Neural cell (in vitro differentiated cells): ENCODE results near the gene TRABD2B. TPM values are rescaled to one million over a fixed set of nuclear protein-coding genes. Genes with fewer than 3 reads are reported as not detected.

Experiments
- H2AFZ ChIP-seq: fragments of 200-600, 300-800 bp; sonication (generic), shearing (Covaris generic); 2 replicates; pipeline ENCODE4 v1.6.0; 2014; ENCODE audit warnings: low read depth, mild to moderate bottlenecking, antibody characterized with exemption, low read length, moderate library complexity
- H3F3A ChIP-seq: fragments of 200-600 bp; shearing (Covaris generic); 2 replicates; pipeline ENCODE4 v1.6.1; 2016; ENCODE audit warnings: mild to moderate bottlenecking, moderate library complexity, mixed read lengths, antibody characterized with exemption, low read length; ENCODE audit not compliant: insufficient read depth, poor library complexity, severe bottlenecking
- H3K27ac ChIP-seq: fragments of 200-600, 300-800 bp; sonication (generic), shearing (Covaris generic); 2 replicates; pipeline ENCODE4 v1.5.1; 2014; ENCODE audit warnings: mild to moderate bottlenecking, low read length, moderate library complexity
- H3K27me3 ChIP-seq: fragments of 300-800, 200-600 bp; sonication (generic), shearing (Covaris generic); 2 replicates; pipeline ENCODE4 v1.6.0; 2014; ENCODE audit warnings: mild to moderate bottlenecking, low read depth, low read length, moderate library complexity; ENCODE audit not compliant: insufficient read depth
- H3K36me3 ChIP-seq: fragments of 300-800, 200-600 bp; sonication (generic), shearing (Covaris generic); 2 replicates; pipeline ENCODE4 v1.5.1; 2014; ENCODE audit warnings: mild to moderate bottlenecking, antibody characterized with exemption, low read length, moderate library complexity; ENCODE audit not compliant: insufficient read depth
- H3K4me2 ChIP-seq: fragments of 300-800, 200-600 bp; sonication (generic), shearing (Covaris generic); 2 replicates; pipeline ENCODE4 v1.6.0; 2014; ENCODE audit warnings: mild to moderate bottlenecking, low read length
- H3K4me3 ChIP-seq: fragments of 300-800, 200-600 bp; sonication (generic), shearing (Covaris generic); 2 replicates; pipeline ENCODE4 v1.5.1; 2014; ENCODE audit warnings: mild to moderate bottlenecking, low read length, moderate library complexity
- H3K79me2 ChIP-seq: fragments of 200-600 bp; shearing (Covaris generic); replicated peaks from 2 replicates; pipeline ENCODE4 v1.6.0; 2014; ENCODE audit warnings: mild to moderate bottlenecking, low read length, moderate library complexity; ENCODE audit not compliant: insufficient read depth
- H3K9ac ChIP-seq: fragments of 300-800, 200-600 bp; sonication (generic), shearing (Covaris generic); 2 replicates; pipeline ENCODE4 v1.6.1; 2016; ENCODE audit warnings: mild to moderate bottlenecking, low read length, mixed read lengths
- H3K9me2 ChIP-seq: fragments of 200-600 bp; shearing (Covaris generic); 2 replicates; pipeline ENCODE4 v1.6.1; 2016; ENCODE audit warnings: mild to moderate bottlenecking, low read length, mixed read lengths; ENCODE audit not compliant: insufficient read depth
- H3K9me3 ChIP-seq: fragments of 200-600, 300-800 bp; sonication (generic), shearing (Covaris generic); 2 replicates; pipeline ENCODE4 v1.6.1; 2016; ENCODE audit warnings: mild to moderate bottlenecking, mixed run types, low read length, moderate library complexity, mixed read lengths
- H4K20me1 ChIP-seq: fragments of 200-600 bp; shearing (Covaris generic); 2 replicates; pipeline ENCODE4 v1.6.1; 2016; ENCODE audit warnings: mild to moderate bottlenecking, mixed run types; ENCODE audit not compliant: insufficient read depth
- EP300 ChIP-seq: fragments of 450-650 bp; conservative IDR thresholded peaks from 2 replicates; pipeline ENCODE4 v1.6.1; 2014; ENCODE audit warnings: antibody characterized with exemption, mild to moderate bottlenecking, moderate library complexity; ENCODE audit not compliant: poor library complexity, severe bottlenecking
- EZH2 ChIP-seq: fragments of 200-600, 300-800 bp; shearing (Covaris generic), sonication (generic); IDR thresholded peaks from 2 replicates; pipeline ENCODE4 v1.6.1; 2014; ENCODE audit warnings: antibody characterized with exemption, low read length, borderline replicate concordance, mild to moderate bottlenecking; ENCODE audit not compliant: insufficient read depth, poor library complexity, severe bottlenecking
- MXI1 ChIP-seq: fragments of 450-650 bp; conservative IDR thresholded peaks from 2 replicates; pipeline ENCODE4 v1.6.1; 2014; ENCODE audit warnings: antibody characterized with exemption, mild to moderate bottlenecking; ENCODE audit not compliant: poor library complexity, severe bottlenecking
- POLR2AphosphoS5 ChIP-seq: IDR thresholded peaks from 2 replicates; pipeline ENCODE4 v1.6.1; 2012
- RAD21 ChIP-seq: fragments of 450-650 bp; conservative IDR thresholded peaks from 2 replicates; pipeline ENCODE4 v1.6.1; 2014; ENCODE audit warnings: antibody characterized with exemption, mild to moderate bottlenecking, moderate library complexity
- SMC3 ChIP-seq: fragments of 450-650 bp; conservative IDR thresholded peaks from 2 replicates; pipeline ENCODE4 v1.6.1; 2014; ENCODE audit warnings: antibody characterized with exemption, mild to moderate bottlenecking, moderate library complexity; ENCODE audit not compliant: poor library complexity
- TAF1 ChIP-seq: IDR thresholded peaks from 2 replicates; pipeline ENCODE4 v1.6.1; 2012; ENCODE audit warnings: low read depth
- polyA plus RNA-seq: library from polyadenylated mRNA; depleted of rRNA; stranded (reverse); fragments of >200 nt; gene quantifications from 2 replicates; pipeline ENCODE4 v1.2.3, GENCODE V29; 2014
- TF ChIP-seq, protein P1 (sequence below): IDR thresholded peaks from 2 replicates; pipeline ENCODE4 v1.6.1; 2012; ENCODE audit warnings: borderline replicate concordance
- TF ChIP-seq, protein P2 (sequence below): fragments of 450-650 bp; IDR thresholded peaks from 2 replicates; pipeline ENCODE4 v1.5.1; 2014; ENCODE audit warnings: antibody characterized with exemption, mild to moderate bottlenecking, moderate library complexity; ENCODE audit not compliant: poor library complexity, severe bottlenecking

TRABD2B gene
- polyA plus RNA-seq, 1 donor from 2014 or later = 0.02 TPM

DNA sequence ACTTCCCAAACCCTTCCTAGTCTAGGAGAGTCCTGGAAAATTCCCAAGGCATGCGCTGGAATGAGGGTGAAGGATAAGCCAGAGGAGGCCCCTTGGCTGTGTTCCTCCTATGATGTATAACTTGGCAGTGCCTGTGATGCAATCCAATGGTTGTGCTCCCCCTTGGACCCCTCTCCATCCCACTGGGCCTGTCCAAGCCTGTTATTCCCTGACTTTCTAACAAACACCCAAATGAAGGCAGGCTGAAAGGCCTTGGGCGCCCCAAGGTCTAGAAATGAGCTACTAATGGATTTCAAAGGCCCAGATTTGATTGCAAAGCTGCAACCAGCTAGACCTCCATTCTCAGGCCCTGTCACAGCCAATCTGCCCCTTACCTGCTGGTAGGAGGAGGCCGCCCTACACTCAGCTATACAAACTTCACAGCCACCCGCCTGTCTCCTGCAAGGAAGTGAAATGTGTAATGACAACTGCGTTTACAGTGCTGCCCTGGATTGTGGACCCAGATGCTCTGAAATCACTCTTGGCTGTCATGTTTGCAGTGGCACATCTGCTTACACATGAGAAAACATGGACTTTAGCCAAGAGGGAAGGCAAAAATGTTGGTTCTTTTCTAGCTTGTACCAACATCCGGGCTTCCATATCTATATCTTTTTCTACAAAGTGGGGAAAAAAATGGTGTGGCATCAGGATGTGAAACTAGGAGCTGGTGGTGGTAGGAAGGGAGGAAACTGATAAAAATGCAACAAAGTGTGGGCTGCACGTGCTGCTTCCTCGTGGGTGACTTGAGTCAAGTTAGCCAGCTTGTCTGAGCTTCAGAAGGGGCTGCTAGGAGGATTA lies 130.4 kb downstream of the TRABD2B start:
- H3K27ac ChIP-seq = no peak overlapping the region
- H4K20me1 ChIP-seq = no peaks in the 10 kb centered on the region
- H3K9me3 ChIP-seq = no peaks in the 10 kb centered on the region
- no peak overlapping the region for H3K4me2 ChIP-seq
- no peaks in the 10 kb centered on the region for H3K27me3 ChIP-seq
- no peaks in the 10 kb centered on the region for H3K36me3 ChIP-seq
- TF ChIP-seq SMC3 (no peak), RAD21 (no peak), EP300 (no peak), TAF1 (no peak), POLR2AphosphoS5 (no peak), EZH2 (no peak), MXI1 (no peak)
- TF ChIP-seq, protein P1, sequence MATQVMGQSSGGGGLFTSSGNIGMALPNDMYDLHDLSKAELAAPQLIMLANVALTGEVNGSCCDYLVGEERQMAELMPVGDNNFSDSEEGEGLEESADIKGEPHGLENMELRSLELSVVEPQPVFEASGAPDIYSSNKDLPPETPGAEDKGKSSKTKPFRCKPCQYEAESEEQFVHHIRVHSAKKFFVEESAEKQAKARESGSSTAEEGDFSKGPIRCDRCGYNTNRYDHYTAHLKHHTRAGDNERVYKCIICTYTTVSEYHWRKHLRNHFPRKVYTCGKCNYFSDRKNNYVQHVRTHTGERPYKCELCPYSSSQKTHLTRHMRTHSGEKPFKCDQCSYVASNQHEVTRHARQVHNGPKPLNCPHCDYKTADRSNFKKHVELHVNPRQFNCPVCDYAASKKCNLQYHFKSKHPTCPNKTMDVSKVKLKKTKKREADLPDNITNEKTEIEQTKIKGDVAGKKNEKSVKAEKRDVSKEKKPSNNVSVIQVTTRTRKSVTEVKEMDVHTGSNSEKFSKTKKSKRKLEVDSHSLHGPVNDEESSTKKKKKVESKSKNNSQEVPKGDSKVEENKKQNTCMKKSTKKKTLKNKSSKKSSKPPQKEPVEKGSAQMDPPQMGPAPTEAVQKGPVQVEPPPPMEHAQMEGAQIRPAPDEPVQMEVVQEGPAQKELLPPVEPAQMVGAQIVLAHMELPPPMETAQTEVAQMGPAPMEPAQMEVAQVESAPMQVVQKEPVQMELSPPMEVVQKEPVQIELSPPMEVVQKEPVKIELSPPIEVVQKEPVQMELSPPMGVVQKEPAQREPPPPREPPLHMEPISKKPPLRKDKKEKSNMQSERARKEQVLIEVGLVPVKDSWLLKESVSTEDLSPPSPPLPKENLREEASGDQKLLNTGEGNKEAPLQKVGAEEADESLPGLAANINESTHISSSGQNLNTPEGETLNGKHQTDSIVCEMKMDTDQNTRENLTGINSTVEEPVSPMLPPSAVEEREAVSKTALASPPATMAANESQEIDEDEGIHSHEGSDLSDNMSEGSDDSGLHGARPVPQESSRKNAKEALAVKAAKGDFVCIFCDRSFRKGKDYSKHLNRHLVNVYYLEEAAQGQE = no peak
- TF ChIP-seq, protein P2, sequence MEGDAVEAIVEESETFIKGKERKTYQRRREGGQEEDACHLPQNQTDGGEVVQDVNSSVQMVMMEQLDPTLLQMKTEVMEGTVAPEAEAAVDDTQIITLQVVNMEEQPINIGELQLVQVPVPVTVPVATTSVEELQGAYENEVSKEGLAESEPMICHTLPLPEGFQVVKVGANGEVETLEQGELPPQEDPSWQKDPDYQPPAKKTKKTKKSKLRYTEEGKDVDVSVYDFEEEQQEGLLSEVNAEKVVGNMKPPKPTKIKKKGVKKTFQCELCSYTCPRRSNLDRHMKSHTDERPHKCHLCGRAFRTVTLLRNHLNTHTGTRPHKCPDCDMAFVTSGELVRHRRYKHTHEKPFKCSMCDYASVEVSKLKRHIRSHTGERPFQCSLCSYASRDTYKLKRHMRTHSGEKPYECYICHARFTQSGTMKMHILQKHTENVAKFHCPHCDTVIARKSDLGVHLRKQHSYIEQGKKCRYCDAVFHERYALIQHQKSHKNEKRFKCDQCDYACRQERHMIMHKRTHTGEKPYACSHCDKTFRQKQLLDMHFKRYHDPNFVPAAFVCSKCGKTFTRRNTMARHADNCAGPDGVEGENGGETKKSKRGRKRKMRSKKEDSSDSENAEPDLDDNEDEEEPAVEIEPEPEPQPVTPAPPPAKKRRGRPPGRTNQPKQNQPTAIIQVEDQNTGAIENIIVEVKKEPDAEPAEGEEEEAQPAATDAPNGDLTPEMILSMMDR = no peak
- no peaks in the 10 kb centered on the region for H3K79me2 ChIP-seq
- H3K9me2 ChIP-seq = no peaks in the 10 kb centered on the region
- no peaks in the 10 kb centered on the region for H3F3A ChIP-seq
- H2AFZ ChIP-seq = no peak overlapping the region
- no peak overlapping the region for H3K9ac ChIP-seq
- H3K4me3 ChIP-seq = no peak overlapping the region

DNA sequence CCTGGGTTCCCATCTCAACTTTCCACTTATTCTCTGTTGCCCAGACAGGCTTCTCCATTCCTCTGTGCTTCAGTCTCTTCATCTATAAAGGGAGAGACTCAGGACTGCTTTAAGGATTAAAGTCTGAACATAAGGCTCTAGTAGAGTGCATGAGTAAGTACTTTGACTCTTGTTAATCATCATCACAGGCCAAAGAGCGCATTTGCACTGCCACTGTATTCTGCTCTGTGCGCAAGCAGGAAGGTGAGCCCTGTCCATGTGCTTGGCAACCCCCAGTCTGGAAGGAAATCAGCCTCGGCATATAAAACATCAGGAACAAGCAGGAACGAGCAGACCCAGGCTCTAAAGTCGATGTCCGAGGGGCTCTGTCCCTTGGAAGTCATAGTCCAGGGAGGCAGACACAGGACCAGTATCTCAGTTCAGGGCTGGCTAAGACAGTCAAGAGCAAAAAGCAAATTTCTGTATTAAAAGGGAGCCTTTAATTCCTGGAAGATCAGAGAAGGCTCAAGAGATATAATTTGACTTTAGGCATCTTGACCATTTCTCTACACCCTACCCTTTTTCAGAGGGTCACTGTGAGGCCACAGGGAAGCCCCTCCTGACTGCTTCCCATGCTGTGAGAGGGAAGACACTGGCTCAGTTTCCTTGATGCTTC lies 131.2 kb downstream of the TRABD2B start:
- no peak overlapping the region for H3K27ac ChIP-seq
- no peak overlapping the region for H3K9ac ChIP-seq
- TF ChIP-seq TAF1 (no peak), MXI1 (no peak), EP300 (no peak), RAD21 (no peak), SMC3 (no peak), EZH2 (no peak), POLR2AphosphoS5 (no peak)
- TF ChIP-seq, protein P2 = no peak
- TF ChIP-seq, protein P1 = no peak
- no peaks in the 10 kb centered on the region for H3K36me3 ChIP-seq
- H2AFZ ChIP-seq = no peak overlapping the region
- no peak overlapping the region for H3K4me2 ChIP-seq
- H3K79me2 ChIP-seq = no peaks in the 10 kb centered on the region
- no peak overlapping the region for H3K4me3 ChIP-seq
- H4K20me1 ChIP-seq = no peaks in the 10 kb centered on the region
- no peaks in the 10 kb centered on the region for H3K9me2 ChIP-seq
- H3F3A ChIP-seq = no peaks in the 10 kb centered on the region
- no peaks in the 10 kb centered on the region for H3K27me3 ChIP-seq
- no peaks in the 10 kb centered on the region for H3K9me3 ChIP-seq
